Measurements from ENCODE around the gene ARPC1A.

GRCh38 chr7:99359465-99360154 is 33.9 kb downstream of the ARPC1A start:
- TF ChIP-seq MXI1 (conservative IDR thresholded peaks at IDR 0.05; ENCODE audit: poor library complexity, severe bottlenecking) (no peak), POLR2AphosphoS5 (IDR thresholded peaks at IDR 0.05) (no peak), CTCF (IDR thresholded peaks at IDR 0.05; ENCODE audit: poor library complexity, severe bottlenecking) (no peak), EP300 (conservative IDR thresholded peaks at IDR 0.05; ENCODE audit: poor library complexity, severe bottlenecking) (no peak), RAD21 (conservative IDR thresholded peaks at IDR 0.05) (no peak), SMC3 (conservative IDR thresholded peaks at IDR 0.05; ENCODE audit: poor library complexity) (no peak), EZH2 (IDR thresholded peaks at IDR 0.05; ENCODE audit: borderline replicate concordance, insufficient read depth, low read length, poor library complexity, severe bottlenecking) (no peak), REST (IDR thresholded peaks at IDR 0.05; ENCODE audit: borderline replicate concordance) (no peak), TAF1 (IDR thresholded peaks at IDR 0.05; ENCODE audit: low read depth) (no peak)

All from neural cell (in vitro differentiated cells).